HG03442 (cell line): Measurements from ENCODE around the gene KDR.

ENCODE experiments used
- ATAC-seq: cut with Tn5 transposase; IDR thresholded peaks from one replicate; pipeline ENCODE4 v1.9.1; 2021; ENCODE audit warnings: mild to moderate bottlenecking, moderate library complexity; ENCODE audit not compliant: unreplicated experiment

The KDR gene

GRCh38 chr4:55031158-55031557, 94.2 kb downstream of the KDR start:
- ATAC-seq: no peak

- no peak for ATAC-seq
Measured at GRCh38 chr4:55030589-55030988, 94.8 kb downstream of the KDR start.

GRCh38 chr4:55029821-55030503, 95.4 kb downstream of the KDR start:
- ATAC-seq: no peak

- ATAC-seq: no peak
Measured at GRCh38 chr4:55029321-55029720, 96.1 kb downstream of the KDR start.
